Measurements from ENCODE around the gene MLLT1. TPM values are rescaled to one million over a fixed set of nuclear protein-coding genes. Genes with fewer than 3 reads are reported as not detected.
"Not testable (repeated sequence)": the region's sequence is repeated elsewhere in the genome, so short reads cannot be mapped to it uniquely, and the experiment has no call there.

Gene MLLT1
- total and polyA plus RNA-seq, 2 donors (not counting 1 experiment from before 2014, with no cell fraction given): 6.4 to 13.7 TPM

- no peak overlapping the region for H3K27ac ChIP-seq (ENCODE audit: insufficient read depth, low read length)
- H3K9me3 ChIP-seq (ENCODE audit: control insufficient read depth, insufficient read depth, low read depth, low read length): no peaks in the 10 kb centered on the region
- H4K20me1 ChIP-seq (ENCODE audit: control insufficient read depth, extremely low read depth, insufficient read depth, low read length): no peaks in the 10 kb centered on the region
- no peaks in the 10 kb centered on the region for H3K4me1 ChIP-seq (ENCODE audit: control insufficient read depth, extremely low read depth, insufficient read depth, low read length)
- no peaks in the 10 kb centered on the region for H3K27me3 ChIP-seq (ENCODE audit: control insufficient read depth, insufficient read depth, low read length)
- H3K36me3 ChIP-seq (ENCODE audit: control insufficient read depth, insufficient read depth, low read length): no peaks in the 10 kb centered on the region
- no peak overlapping the region for H3K4me3 ChIP-seq (replicated peaks in 1 of 4; ENCODE audit: control extremely low read depth in 1 of 4, insufficient read depth in 1 of 4, low read depth in 3 of 4, low read length in 4 of 4)
- no peak overlapping the region for H3K4me2 ChIP-seq (ENCODE audit: extremely low read depth, insufficient read depth, low read length)
- no peak overlapping the region for H3K9ac ChIP-seq (ENCODE audit: insufficient read depth, low read length)
- TF ChIP-seq EZH2 (IDR thresholded peaks at IDR 0.05; ENCODE audit: low read length, missing control alignments): no peak
- no peak for TF ChIP-seq CTCF (conservative IDR thresholded peaks at IDR 0.05 in 1 of 2, IDR thresholded peaks at IDR 0.05 in 1 of 2; ENCODE audit: low read depth in 1 of 2, low read length in 2 of 2)
- no peak overlapping the region for H2AFZ ChIP-seq (ENCODE audit: low read length)
- no peaks in the 10 kb centered on the region for H3K79me2 ChIP-seq (ENCODE audit: control insufficient read depth, insufficient read depth, low read length)
- DNase-seq (ENCODE audit: low read depth in 2 of 2): no peak
Observed at GRCh38 chr19:6288737-6289136, 9.0 kb upstream of the MLLT1 start.

GRCh38 chr19:6287269-6287885 is 7.6 kb upstream of the MLLT1 start:
- H3K27me3 ChIP-seq (ENCODE audit: control insufficient read depth, insufficient read depth, low read length): no peaks in the 10 kb centered on the region
- H2AFZ ChIP-seq (ENCODE audit: low read length): no peak overlapping the region
- no peaks in the 10 kb centered on the region for H3K36me3 ChIP-seq (ENCODE audit: control insufficient read depth, insufficient read depth, low read length)
- no peak overlapping the region for H3K9ac ChIP-seq (ENCODE audit: insufficient read depth, low read length)
- H3K79me2 ChIP-seq (ENCODE audit: control insufficient read depth, insufficient read depth, low read length): no peaks in the 10 kb centered on the region
- H3K4me3 ChIP-seq (replicated peaks in 1 of 4; ENCODE audit: control extremely low read depth in 1 of 4, insufficient read depth in 1 of 4, low read depth in 3 of 4, low read length in 4 of 4): no peak overlapping the region
- no peak overlapping the region for H3K4me2 ChIP-seq (ENCODE audit: extremely low read depth, insufficient read depth, low read length)
- peak in 1 of 2 donors; percentile 26 for DNase-seq (ENCODE audit: low read depth in 2 of 2)
- no peak overlapping the region for H3K27ac ChIP-seq (ENCODE audit: insufficient read depth, low read length)
- TF ChIP-seq EZH2 (IDR thresholded peaks at IDR 0.05; ENCODE audit: low read length, missing control alignments) (no peak), CTCF (conservative IDR thresholded peaks at IDR 0.05 in 1 of 2, IDR thresholded peaks at IDR 0.05 in 1 of 2; ENCODE audit: low read depth in 1 of 2, low read length in 2 of 2) (no peak)
- H3K4me1 ChIP-seq (ENCODE audit: control insufficient read depth, extremely low read depth, insufficient read depth, low read length): no peaks in the 10 kb centered on the region
- H4K20me1 ChIP-seq (ENCODE audit: control insufficient read depth, extremely low read depth, insufficient read depth, low read length): no peaks in the 10 kb centered on the region
- H3K9me3 ChIP-seq (ENCODE audit: control insufficient read depth, insufficient read depth, low read depth, low read length): no peaks in the 10 kb centered on the region

GRCh38 chr19:6286676-6287075 is 6.9 kb upstream of the MLLT1 start:
- Histone ChIP-seq H3K9ac (ENCODE audit: insufficient read depth, low read length) (no peak overlapping the region), H3K36me3 (ENCODE audit: control insufficient read depth, insufficient read depth, low read length) (no peaks in the 10 kb centered on the region), H3K27me3 (ENCODE audit: control insufficient read depth, insufficient read depth, low read length) (no peaks in the 10 kb centered on the region), H3K4me1 (ENCODE audit: control insufficient read depth, extremely low read depth, insufficient read depth, low read length) (no peaks in the 10 kb centered on the region), H3K79me2 (ENCODE audit: control insufficient read depth, insufficient read depth, low read length) (no peaks in the 10 kb centered on the region), H3K4me3 (replicated peaks in 1 of 4; ENCODE audit: control extremely low read depth in 1 of 4, insufficient read depth in 1 of 4, low read depth in 3 of 4, low read length in 4 of 4) (no peak overlapping the region), H3K27ac (ENCODE audit: insufficient read depth, low read length) (no peak overlapping the region), H2AFZ (ENCODE audit: low read length) (no peak overlapping the region), H3K4me2 (ENCODE audit: extremely low read depth, insufficient read depth, low read length) (no peak overlapping the region), H4K20me1 (ENCODE audit: control insufficient read depth, extremely low read depth, insufficient read depth, low read length) (no peaks in the 10 kb centered on the region), H3K9me3 (ENCODE audit: control insufficient read depth, insufficient read depth, low read depth, low read length) (no peaks in the 10 kb centered on the region)
- no peak for TF ChIP-seq CTCF (conservative IDR thresholded peaks at IDR 0.05 in 1 of 2, IDR thresholded peaks at IDR 0.05 in 1 of 2; ENCODE audit: low read depth in 1 of 2, low read length in 2 of 2)
- no peak for TF ChIP-seq EZH2 (IDR thresholded peaks at IDR 0.05; ENCODE audit: low read length, missing control alignments)
- no peak for DNase-seq (ENCODE audit: low read depth in 2 of 2)

- not testable (repeated sequence) for H3K4me3 ChIP-seq (replicated peaks in 1 of 4; ENCODE audit: control extremely low read depth in 1 of 4, insufficient read depth in 1 of 4, low read depth in 3 of 4, low read length in 4 of 4); H3K27ac ChIP-seq (ENCODE audit: insufficient read depth, low read length); H3K27me3 ChIP-seq (ENCODE audit: control insufficient read depth, insufficient read depth, low read length); H3K36me3 ChIP-seq (ENCODE audit: control insufficient read depth, insufficient read depth, low read length); H3K4me1 ChIP-seq (ENCODE audit: control insufficient read depth, extremely low read depth, insufficient read depth, low read length); H2AFZ ChIP-seq (ENCODE audit: low read length); H3K9ac ChIP-seq (ENCODE audit: insufficient read depth, low read length); H3K4me2 ChIP-seq (ENCODE audit: extremely low read depth, insufficient read depth, low read length); H3K9me3 ChIP-seq (ENCODE audit: control insufficient read depth, insufficient read depth, low read depth, low read length); DNase-seq (ENCODE audit: low read depth in 2 of 2); H4K20me1 ChIP-seq (ENCODE audit: control insufficient read depth, extremely low read depth, insufficient read depth, low read length)
- H3K79me2 ChIP-seq (ENCODE audit: control insufficient read depth, insufficient read depth, low read length): peaks cover 20% of the 10 kb centered on the region
Observed at GRCh38 chr19:6282393-6282792, 2.6 kb upstream of the MLLT1 start.

Data from fibroblast of lung (primary cell).